Measurements from ENCODE around the gene CARD9.
"Not testable (repeated sequence)": the region's sequence is repeated elsewhere in the genome, so short reads cannot be mapped to it uniquely, and the experiment has no call there.

Gene CARD9

GRCh38 chr9:136363949-136364748 is 9.3 kb downstream of the CARD9 start:
- no peak for DNase-seq (ENCODE audit: low spot score)

- DNase-seq (ENCODE audit: low spot score), result peak; percentile 95
These were observed 10.1 kb downstream of the CARD9 start, which contains the start of gene DNLZ for GRCh38 chr9:136363106-136363948. TSS of gene DNLZ (minus strand) at chr9:136363744. CDS start at chr9:136363714, 30 bp downstream.

- DNase-seq (ENCODE audit: low spot score), result no peak
These were observed 11.1 kb downstream of the CARD9 start for GRCh38 chr9:136362450-136362784.

GRCh38 chr9:136361754-136362449 is 11.6 kb downstream of the CARD9 start:
- DNase-seq (ENCODE audit: low spot score), result no peak

GRCh38 chr9:136361047-136361753 is 12.3 kb downstream of the CARD9 start:
- DNase-seq (ENCODE audit: low spot score), result no peak

- DNase-seq (ENCODE audit: low spot score), result no peak
These were observed 13.4 kb downstream of the CARD9 start for GRCh38 chr9:136359774-136360718.

- no peak for DNase-seq (ENCODE audit: low spot score)
These were observed 14.6 kb downstream of the CARD9 start for GRCh38 chr9:136358888-136359287.

- no peak for DNase-seq (ENCODE audit: low spot score)
These were observed 15.5 kb downstream of the CARD9 start for GRCh38 chr9:136358016-136358415.

GRCh38 chr9:136357202-136357725 is 16.2 kb downstream of the CARD9 start:
- DNase-seq (ENCODE audit: low spot score), result no peak

GRCh38 chr9:136355616-136356557 is 17.6 kb downstream of the CARD9 start:
- DNase-seq (ENCODE audit: low spot score), result no peak

GRCh38 chr9:136354592-136355085 is 18.8 kb downstream of the CARD9 start:
- no peak for DNase-seq (ENCODE audit: low spot score)

GRCh38 chr9:136353757-136354488 is 19.5 kb downstream of the CARD9 start:
- no peak for DNase-seq (ENCODE audit: low spot score)

GRCh38 chr9:136353088-136353487 is 20.4 kb downstream of the CARD9 start:
- DNase-seq (ENCODE audit: low spot score), result no peak

GRCh38 chr9:136352682-136353081 is 20.8 kb downstream of the CARD9 start:
- DNase-seq (ENCODE audit: low spot score), result no peak

- DNase-seq (ENCODE audit: low spot score), result not testable (repeated sequence)
These were observed 21.6 kb downstream of the CARD9 start for GRCh38 chr9:136351868-136352267.

GRCh38 chr9:136351252-136351800 is 22.1 kb downstream of the CARD9 start:
- DNase-seq (ENCODE audit: low spot score), result no peak

- no peak for DNase-seq (ENCODE audit: low spot score)
These were observed 23.9 kb downstream of the CARD9 start for GRCh38 chr9:136349546-136349945.

- DNase-seq (ENCODE audit: low spot score), result no peak
These were observed 24.8 kb downstream of the CARD9 start for GRCh38 chr9:136348691-136349090.

All from left forelimb (tissue), 1 donor.